ENCODE results near the gene NCOA1.
A peak's percentile ranks its signal among the peaks of the same experiment; 100 is the strongest.

NCOA1 gene

GRCh38 chr2:24820175-24820513 lies 329.1 kb downstream of the NCOA1 start:
- no peak for FAIRE-seq
- no peak for DNase-seq (ENCODE audit: insufficient read length, low spot score)
- TF ChIP-seq PAX5 (IDR thresholded peaks at IDR 0.05; ENCODE audit: insufficient read depth, low read length, severe bottlenecking) (no peak), POLR2A (IDR thresholded peaks at IDR 0.05; ENCODE audit: low read depth, low read length) (0 out of 2 replicates have a peak, but pooled peaks have one; percentile 2), SPI1 (IDR thresholded peaks at IDR 0.05; ENCODE audit: low read depth, low read length) (no peak), POU2F2 (IDR thresholded peaks at IDR 0.05; ENCODE audit: low read depth, low read length) (no peak), TAF1 (IDR thresholded peaks at IDR 0.05; ENCODE audit: low read depth, low read length) (no peak), POLR2AphosphoS5 (IDR thresholded peaks at IDR 0.05; ENCODE audit: low read depth, low read length) (peak; percentile 76; the same call in 1 of the 2 replicates)

All from GM12891 (cell line).